Karpas-422 (cell line): ENCODE results near the gene BLID. TPM values are rescaled to one million over a fixed set of nuclear protein-coding genes. Genes with fewer than 3 reads are reported as not detected.

Experiments
- DNase-seq: peaks from one replicate; pipeline ENCODE4 v3.0.0-alpha.2; 2015
- H2AFZ ChIP-seq: fragments of 200-600 bp; sonication (generic); 2 replicates; pipeline ENCODE4 v1.6.1; 2014; ENCODE audit warnings: antibody characterized with exemption, low read length, mixed read lengths
- H3K27ac ChIP-seq: fragments of 200-600 bp; sonication (generic); 2 replicates; pipeline ENCODE4 v1.5.1; 2014; ENCODE audit warnings: mild to moderate bottlenecking, low read length, moderate library complexity
- H3K27me3 ChIP-seq: fragments of 200-600 bp; sonication (generic); 2 replicates; pipeline ENCODE4 v1.6.1; 2014; ENCODE audit warnings: low read length, mixed read lengths
- H3K36me3 ChIP-seq: fragments of 200-600 bp; sonication (generic); 2 replicates; pipeline ENCODE4 v1.6.1; 2014; ENCODE audit warnings: low read length, mixed read lengths; ENCODE audit not compliant: insufficient read depth
- H3K4me1 ChIP-seq: fragments of 200-600 bp; sonication (generic); 2 replicates; pipeline ENCODE4 v1.6.1; 2014; ENCODE audit warnings: mild to moderate bottlenecking, low read length, mixed read lengths
- H3K4me2 ChIP-seq: fragments of 200-600 bp; sonication (generic); 2 replicates; pipeline ENCODE4 v1.6.1; 2014; ENCODE audit warnings: low read length, low read depth, mild to moderate bottlenecking; ENCODE audit not compliant: poor library complexity, severe bottlenecking
- H3K4me3 ChIP-seq: fragments of 200-600 bp; sonication (generic); 2 replicates; pipeline ENCODE4 v1.5.1; 2014; ENCODE audit warnings: mild to moderate bottlenecking, antibody characterized with exemption, low read length, mixed read lengths
- H3K79me2 ChIP-seq: fragments of 200-600 bp; sonication (generic); 2 replicates; pipeline ENCODE4 v1.6.1; 2014; ENCODE audit warnings: mild to moderate bottlenecking, low read length, mixed read lengths
- H3K9ac ChIP-seq: fragments of 200-600 bp; sonication (generic); 2 replicates; pipeline ENCODE4 v1.6.0; 2014; ENCODE audit warnings: low read length
- H3K9me2 ChIP-seq: fragments of 200-600 bp; sonication (generic), shearing (Covaris generic); replicated peaks from 2 replicates; pipeline ENCODE4 v1.6.0; 2014; ENCODE audit warnings: mild to moderate bottlenecking, low read length, moderate library complexity; ENCODE audit not compliant: insufficient read depth
- H3K9me3 ChIP-seq: fragments of 300-700, 200-600 bp; sonication (generic); 2 replicates; pipeline ENCODE4 v1.6.1; 2014; ENCODE audit warnings: low read length, mixed read lengths
- H4K20me1 ChIP-seq: fragments of 200-600 bp; sonication (generic); 2 replicates; pipeline ENCODE4 v1.6.1; 2014; ENCODE audit warnings: mild to moderate bottlenecking, antibody characterized with exemption, low read length, low read depth; ENCODE audit not compliant: insufficient read depth
- total RNA-seq: library from RNA; depleted of rRNA; stranded (reverse); fragments of >200 nt; shearing (Covaris generic); gene quantifications from 2 replicates; pipeline ENCODE4 v1.2.3, GENCODE V29; 2014; ENCODE audit warnings: low replicate concordance

Gene BLID
- total RNA-seq, 1 experiment from 2014 or later, result not detected

DNA sequence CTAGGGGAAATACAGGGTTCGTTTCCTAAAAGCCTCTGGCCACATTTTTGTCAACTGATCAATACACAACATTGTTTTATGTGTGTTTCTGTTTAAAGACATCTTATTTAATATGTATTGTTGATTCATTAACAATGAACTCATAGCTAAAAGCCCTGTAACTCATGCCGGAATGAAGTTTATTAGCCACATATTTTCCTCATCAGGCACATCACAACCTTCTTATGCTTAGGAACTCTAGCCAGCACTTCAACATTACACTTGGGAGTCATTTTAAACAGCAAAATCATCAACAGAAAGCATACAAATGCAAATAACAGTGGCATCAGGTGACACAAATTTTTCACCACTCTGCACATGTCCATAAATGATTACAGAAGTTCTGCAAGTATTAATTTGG is 15.1 kb upstream of the BLID start:
- Histone ChIP-seq H3K36me3 (no peaks in the 10 kb centered on the region), H3K4me3 (no peak overlapping the region), H3K4me2 (no peak overlapping the region), H3K9me2 (no peaks in the 10 kb centered on the region), H4K20me1 (no peaks in the 10 kb centered on the region), H3K79me2 (no peaks in the 10 kb centered on the region), H3K27me3 (no peaks in the 10 kb centered on the region), H3K9me3 (no peaks in the 10 kb centered on the region), H3K9ac (no peak overlapping the region), H2AFZ (no peak overlapping the region), H3K27ac (no peak overlapping the region), H3K4me1 (no peaks in the 10 kb centered on the region)
- DNase-seq, result no peak

- no peaks in the 10 kb centered on the region for H3K79me2 ChIP-seq
- no peaks in the 10 kb centered on the region for H3K36me3 ChIP-seq
- no peak overlapping the region for H3K4me2 ChIP-seq
- no peak overlapping the region for H3K9ac ChIP-seq
- no peaks in the 10 kb centered on the region for H3K4me1 ChIP-seq
- H3K9me3 ChIP-seq, result no peaks in the 10 kb centered on the region
- no peaks in the 10 kb centered on the region for H4K20me1 ChIP-seq
- no peaks in the 10 kb centered on the region for H3K27me3 ChIP-seq
- no peaks in the 10 kb centered on the region for H3K9me2 ChIP-seq
- no peak overlapping the region for H3K4me3 ChIP-seq
- no peak overlapping the region for H3K27ac ChIP-seq
- DNase-seq, result no peak
- no peak overlapping the region for H2AFZ ChIP-seq
Measured at GRCh38 chr11:122128146-122128545, 12.1 kb upstream of the BLID start.

DNA sequence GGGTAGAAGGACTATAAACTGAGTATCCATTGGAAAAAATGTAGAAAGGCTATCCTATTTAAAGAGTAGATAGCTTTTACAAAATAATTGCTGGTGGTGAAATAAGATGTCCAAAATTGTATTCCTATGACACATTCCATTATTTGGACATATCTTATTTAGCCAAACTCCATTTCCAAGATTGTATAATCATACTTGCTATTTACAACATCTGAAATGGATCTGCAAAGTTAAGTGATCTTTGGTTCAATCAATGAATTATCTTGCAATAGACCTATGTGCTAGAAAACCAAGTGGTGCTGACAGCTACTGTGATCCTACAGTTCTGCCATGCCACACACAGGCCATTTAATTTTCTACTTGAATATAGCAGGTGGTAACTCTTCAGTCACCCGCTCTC is 11.0 kb upstream of the BLID start:
- no peak overlapping the region for H3K27ac ChIP-seq
- H3K36me3 ChIP-seq, result no peaks in the 10 kb centered on the region
- no peak overlapping the region for H2AFZ ChIP-seq
- H4K20me1 ChIP-seq, result no peaks in the 10 kb centered on the region
- no peak overlapping the region for H3K4me3 ChIP-seq
- H3K9me3 ChIP-seq, result no peaks in the 10 kb centered on the region
- no peak overlapping the region for H3K9ac ChIP-seq
- H3K27me3 ChIP-seq, result no peaks in the 10 kb centered on the region
- no peak overlapping the region for H3K4me2 ChIP-seq
- no peaks in the 10 kb centered on the region for H3K4me1 ChIP-seq
- no peaks in the 10 kb centered on the region for H3K9me2 ChIP-seq
- H3K79me2 ChIP-seq, result no peaks in the 10 kb centered on the region
- no peak for DNase-seq

DNA sequence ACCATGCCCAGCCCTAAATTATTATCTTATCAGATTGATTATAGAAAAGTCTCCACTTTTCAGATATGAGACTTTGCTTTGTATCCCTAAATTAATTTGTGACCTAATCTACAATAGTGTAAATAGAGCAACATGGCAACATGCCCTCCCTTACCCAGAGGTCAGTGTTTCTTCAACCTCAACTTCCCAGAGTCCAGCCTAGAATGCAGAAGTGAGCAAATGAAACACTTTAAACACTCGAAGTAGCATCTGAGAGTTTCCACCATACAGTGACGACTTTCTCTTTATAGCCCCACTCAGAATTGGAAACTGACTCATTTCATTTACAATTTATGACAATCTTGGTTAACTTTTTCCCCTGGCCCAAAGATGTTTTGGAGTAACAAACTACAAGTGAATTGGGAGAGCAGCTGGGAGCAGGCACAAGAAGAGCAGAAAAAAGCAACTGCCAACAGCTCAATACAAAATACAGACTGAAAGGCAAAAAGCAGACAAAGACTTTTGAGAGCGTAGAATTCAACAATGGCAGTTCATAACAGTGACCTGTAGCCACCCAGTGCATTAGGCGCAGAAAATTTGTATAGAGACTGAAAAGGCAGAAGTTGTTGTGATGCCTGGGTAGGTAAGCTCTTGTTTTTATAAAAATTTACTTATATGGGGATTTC is 10.1 kb upstream of the BLID start:
- H3K27ac ChIP-seq, result no peak overlapping the region
- no peaks in the 10 kb centered on the region for H3K79me2 ChIP-seq
- no peaks in the 10 kb centered on the region for H3K36me3 ChIP-seq
- H2AFZ ChIP-seq, result no peak overlapping the region
- H3K4me2 ChIP-seq, result no peak overlapping the region
- no peak overlapping the region for H3K9ac ChIP-seq
- no peak overlapping the region for H3K4me3 ChIP-seq
- no peaks in the 10 kb centered on the region for H4K20me1 ChIP-seq
- H3K27me3 ChIP-seq, result no peaks in the 10 kb centered on the region
- H3K9me3 ChIP-seq, result no peaks in the 10 kb centered on the region
- no peaks in the 10 kb centered on the region for H3K4me1 ChIP-seq
- no peaks in the 10 kb centered on the region for H3K9me2 ChIP-seq
- DNase-seq, result no peak

DNA sequence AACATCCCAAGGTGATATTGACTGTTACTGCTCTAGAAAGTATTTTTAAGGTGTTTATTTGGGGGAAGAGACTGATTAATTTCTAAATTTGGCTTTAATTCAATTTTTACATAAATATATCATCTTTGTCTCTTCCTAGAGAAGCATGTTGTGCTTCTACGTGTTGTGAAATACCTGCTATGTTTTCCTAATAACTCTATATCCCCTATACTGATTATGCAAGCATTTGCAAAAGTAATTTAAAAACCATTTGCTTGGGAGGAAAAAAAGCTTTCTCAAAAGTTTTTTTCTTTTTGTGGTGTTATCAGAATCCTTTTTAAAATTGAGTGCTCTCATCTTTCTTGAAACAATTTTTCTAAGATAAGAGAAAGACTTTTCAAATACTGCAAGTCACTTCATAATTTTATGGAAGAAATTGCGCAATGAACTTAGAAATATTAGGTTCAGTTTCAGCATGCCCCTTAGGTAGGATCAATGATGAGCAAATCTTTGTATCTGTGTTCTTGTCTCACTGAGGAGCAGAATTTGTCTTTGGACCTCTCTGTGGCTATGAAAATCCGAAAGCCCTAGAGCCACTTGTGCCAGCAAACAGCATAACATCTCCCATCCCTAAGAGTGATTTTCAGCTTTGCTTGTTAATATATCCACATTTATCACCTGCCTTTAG is 7.4 kb upstream of the BLID start:
- no peaks in the 10 kb centered on the region for H3K36me3 ChIP-seq
- no peak overlapping the region for H3K4me2 ChIP-seq
- no peaks in the 10 kb centered on the region for H3K9me2 ChIP-seq
- H3K9ac ChIP-seq, result no peak overlapping the region
- no peak overlapping the region for H3K4me3 ChIP-seq
- no peaks in the 10 kb centered on the region for H3K27me3 ChIP-seq
- no peaks in the 10 kb centered on the region for H4K20me1 ChIP-seq
- H3K4me1 ChIP-seq, result no peaks in the 10 kb centered on the region
- no peak overlapping the region for H3K27ac ChIP-seq
- no peaks in the 10 kb centered on the region for H3K79me2 ChIP-seq
- DNase-seq, result no peak
- H2AFZ ChIP-seq, result no peak overlapping the region
- no peaks in the 10 kb centered on the region for H3K9me3 ChIP-seq

DNA sequence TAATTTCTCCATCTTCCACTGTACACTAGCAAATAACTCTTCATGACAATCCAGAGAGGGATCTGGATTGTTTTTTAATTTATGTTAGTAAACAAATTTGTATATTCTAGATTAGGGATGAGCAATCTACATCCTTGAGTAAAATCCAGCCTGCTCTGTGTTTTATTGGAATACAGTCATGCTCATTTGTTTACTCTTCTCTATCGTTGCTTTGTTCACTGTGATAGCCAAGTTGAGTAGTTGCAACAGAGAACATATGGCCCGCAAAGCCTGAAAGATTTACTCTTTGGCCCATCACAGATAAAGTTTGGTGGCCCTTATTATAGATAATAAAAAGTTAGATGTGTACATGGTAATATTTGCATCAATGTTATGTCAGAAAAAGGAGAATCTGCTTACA is 6.2 kb upstream of the BLID start:
- Histone ChIP-seq H3K36me3 (no peaks in the 10 kb centered on the region), H2AFZ (no peak overlapping the region), H3K4me3 (no peak overlapping the region), H3K79me2 (no peaks in the 10 kb centered on the region), H3K9ac (no peak overlapping the region), H4K20me1 (no peaks in the 10 kb centered on the region), H3K4me1 (no peaks in the 10 kb centered on the region), H3K9me3 (no peaks in the 10 kb centered on the region), H3K27me3 (no peaks in the 10 kb centered on the region), H3K27ac (no peak overlapping the region), H3K9me2 (no peaks in the 10 kb centered on the region), H3K4me2 (no peak overlapping the region)
- no peak for DNase-seq

DNA sequence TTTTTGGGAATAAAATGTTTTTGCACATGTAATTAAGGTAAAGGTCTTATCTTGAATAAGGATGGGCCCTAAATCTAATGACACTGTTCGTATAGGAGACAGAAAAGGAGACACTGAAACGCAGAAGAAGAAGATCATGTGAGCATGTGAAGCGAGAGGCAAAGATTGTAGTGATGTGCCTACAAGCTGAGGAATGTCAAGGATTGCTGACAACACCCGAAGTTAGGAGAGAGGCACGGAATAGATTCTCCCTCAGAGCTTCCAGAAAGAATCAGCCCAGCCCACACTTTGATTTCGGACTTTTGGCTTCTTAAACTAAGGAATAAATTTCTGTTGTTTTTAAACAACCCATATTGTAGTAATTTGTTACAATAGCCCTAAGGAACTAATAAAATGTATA is 4.1 kb upstream of the BLID start:
- Histone ChIP-seq H3K79me2 (no peaks in the 10 kb centered on the region), H3K9ac (no peak overlapping the region), H3K27me3 (no peaks in the 10 kb centered on the region), H2AFZ (no peak overlapping the region), H4K20me1 (no peaks in the 10 kb centered on the region), H3K27ac (no peak overlapping the region), H3K4me2 (no peak overlapping the region), H3K4me3 (no peak overlapping the region), H3K36me3 (no peaks in the 10 kb centered on the region), H3K4me1 (no peaks in the 10 kb centered on the region), H3K9me2 (no peaks in the 10 kb centered on the region), H3K9me3 (no peaks in the 10 kb centered on the region)
- no peak for DNase-seq

DNA sequence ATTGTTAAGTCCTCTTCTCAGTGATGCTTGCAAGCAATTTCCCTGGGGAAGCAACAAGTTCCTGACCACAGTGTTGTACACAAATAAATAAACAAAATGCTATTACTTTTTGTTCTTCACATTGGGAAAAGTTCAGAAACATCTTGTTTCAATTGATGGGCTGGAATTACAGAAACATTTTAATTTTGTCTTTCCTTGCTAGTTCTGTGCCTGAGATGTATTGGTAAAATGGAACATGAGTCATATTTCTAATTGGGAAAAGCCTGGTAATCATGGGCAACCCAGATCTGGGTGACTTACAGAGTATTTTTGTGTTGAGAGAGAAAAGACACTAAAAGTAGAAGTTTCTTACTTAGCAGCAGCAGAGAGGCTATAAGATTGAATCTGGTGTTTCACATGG is 576 bp upstream of the BLID start:
- DNase-seq, result no peak
- Histone ChIP-seq H4K20me1 (no peaks in the 10 kb centered on the region), H3K36me3 (no peaks in the 10 kb centered on the region), H3K27ac (no peak overlapping the region), H2AFZ (no peak overlapping the region), H3K27me3 (no peaks in the 10 kb centered on the region), H3K9ac (no peak overlapping the region), H3K9me3 (no peaks in the 10 kb centered on the region), H3K4me1 (no peaks in the 10 kb centered on the region), H3K4me2 (no peak overlapping the region), H3K79me2 (no peaks in the 10 kb centered on the region), H3K9me2 (no peaks in the 10 kb centered on the region), H3K4me3 (no peak overlapping the region)
